Kidney epithelial cell (primary cell): ENCODE results near the gene RAB6B. TPM values are rescaled to one million over a fixed set of nuclear protein-coding genes. Genes with fewer than 3 reads are reported as not detected.
A peak's percentile ranks its signal among the peaks of the same experiment; 100 is the strongest.

Experiments used
- DNase-seq: peaks from one replicate; pipeline ENCODE4 v3.0.0-alpha.2; 2010; ENCODE audit warnings: low read depth
- H3K27me3 ChIP-seq: 2 replicates; pipeline ENCODE4 v1.6.0; 2011; ENCODE audit warnings: low read length; ENCODE audit not compliant: control insufficient read depth, insufficient read depth
- H3K36me3 ChIP-seq: 2 replicates; pipeline ENCODE4 v1.5.1; 2011; ENCODE audit warnings: low read length; ENCODE audit not compliant: control insufficient read depth, insufficient read depth
- H3K4me3 ChIP-seq: 2 replicates; pipeline ENCODE4 v1.5.1; 2011; ENCODE audit warnings: low read depth, mild to moderate bottlenecking, control low read depth, low read length
- CTCF ChIP-seq: IDR thresholded peaks from 2 replicates; pipeline ENCODE4 v1.5.1; 2011; ENCODE audit warnings: mild to moderate bottlenecking, moderate library complexity, low read length, control low read depth, inconsistent platforms; ENCODE audit not compliant: insufficient read depth, poor library complexity, severe bottlenecking
- total RNA-seq: library from RNA; depleted of rRNA; stranded (reverse); fragments of >200 nt; gene quantifications from 2 replicates; pipeline ENCODE4 v1.2.3, GENCODE V29; 2015

The RAB6B gene
- total RNA-seq, 1 donor from 2014 or later = 4.4 TPM

GRCh38 chr3:133824961-133825485, 70.7 kb downstream of the RAB6B start:
- Histone ChIP-seq H3K27me3 (no peaks in the 10 kb centered on the region), H3K36me3 (peaks cover 2% of the 10 kb centered on the region), H3K4me3 (no peak overlapping the region)
- DNase-seq = no peak
- no peak for TF ChIP-seq CTCF

GRCh38 chr3:133821767-133822638, 73.7 kb downstream of the RAB6B start:
- peaks cover 2% of the 10 kb centered on the region for H3K36me3 ChIP-seq
- H3K27me3 ChIP-seq = no peaks in the 10 kb centered on the region
- DNase-seq = peak; percentile 63
- H3K4me3 ChIP-seq = no peak overlapping the region
- TF ChIP-seq CTCF = peak; percentile 52

GRCh38 chr3:133820889-133821675, 74.6 kb downstream of the RAB6B start:
- peaks cover 2% of the 10 kb centered on the region for H3K36me3 ChIP-seq
- no peak for TF ChIP-seq CTCF
- DNase-seq = no peak

GRCh38 chr3:133820129-133820528, 75.6 kb downstream of the RAB6B start:
- Histone ChIP-seq H3K27me3 (no peaks in the 10 kb centered on the region), H3K36me3 (peaks cover 2% of the 10 kb centered on the region), H3K4me3 (no peak overlapping the region)
- DNase-seq = no peak
- TF ChIP-seq CTCF = no peak

More at GRCh38 chr3:133820889-133821675, 74.6 kb downstream of the RAB6B start:
- H3K4me3 ChIP-seq = no peak overlapping the region
- H3K27me3 ChIP-seq = no peaks in the 10 kb centered on the region

DNA sequence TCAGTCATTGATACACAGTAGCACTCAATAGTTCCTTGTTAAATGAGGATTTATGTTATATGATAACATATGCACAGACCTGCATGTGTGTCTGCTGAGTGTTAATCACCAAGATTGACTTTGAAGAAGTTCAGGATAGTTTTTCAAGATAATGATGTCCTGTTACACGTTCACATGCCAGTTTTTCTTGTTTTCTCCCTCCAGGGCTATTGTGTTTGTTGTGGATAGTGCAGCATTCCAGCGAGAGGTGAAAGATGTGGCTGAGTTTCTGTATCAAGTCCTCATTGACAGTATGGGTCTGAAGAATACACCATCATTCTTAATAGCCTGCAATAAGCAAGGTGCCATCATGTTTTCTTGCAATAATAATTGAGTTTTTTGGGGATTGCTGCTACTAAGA, 80.3 kb downstream of the RAB6B start:
- Histone ChIP-seq H3K27me3 (no peaks in the 10 kb centered on the region), H3K4me3 (no peak overlapping the region), H3K36me3 (no peaks in the 10 kb centered on the region)
- no peak for TF ChIP-seq CTCF
- no peak for DNase-seq
